HG03139 (cell line): ENCODE measurements around the gene RHOH.
"Not testable (repeated sequence)": the region's sequence is repeated elsewhere in the genome, so short reads cannot be mapped to it uniquely, and the experiment has no call there.

Source experiments
- ATAC-seq: cut with Tn5 transposase; IDR thresholded peaks from one replicate; pipeline ENCODE4 v1.9.1; 2021; ENCODE audit not compliant: unreplicated experiment

Gene RHOH

GRCh38 chr4:40256817-40257216 lies 60.0 kb downstream of the RHOH start:
- ATAC-seq: no peak

GRCh38 chr4:40258627-40259026 lies 61.8 kb downstream of the RHOH start:
- ATAC-seq: no peak

GRCh38 chr4:40261231-40262076 lies 64.6 kb downstream of the RHOH start:
- ATAC-seq: no peak

DNA sequence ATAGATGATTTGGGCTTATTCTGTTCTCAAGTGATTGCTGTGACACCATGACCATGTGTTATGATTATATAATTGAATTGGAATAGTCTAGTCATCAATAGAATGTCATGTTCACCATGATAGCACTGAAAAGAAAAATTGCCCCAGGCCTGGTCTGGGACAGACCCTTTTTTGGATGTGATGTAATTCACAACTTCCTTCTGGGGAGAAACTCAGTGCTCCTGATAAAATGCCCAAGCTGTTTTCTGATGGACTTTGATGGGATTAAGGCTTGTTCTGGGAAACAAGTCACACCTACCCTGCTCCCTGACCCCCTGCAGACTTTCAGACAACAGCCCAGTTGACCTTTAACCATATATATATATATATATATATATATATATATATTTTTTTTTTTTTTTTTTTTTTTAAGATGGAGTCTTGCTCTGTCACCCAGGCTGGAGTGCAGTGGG lies 65.3 kb downstream of the RHOH start:
- no peak for ATAC-seq

GRCh38 chr4:40262861-40263260 lies 66.0 kb downstream of the RHOH start:
- no peak for ATAC-seq

DNA sequence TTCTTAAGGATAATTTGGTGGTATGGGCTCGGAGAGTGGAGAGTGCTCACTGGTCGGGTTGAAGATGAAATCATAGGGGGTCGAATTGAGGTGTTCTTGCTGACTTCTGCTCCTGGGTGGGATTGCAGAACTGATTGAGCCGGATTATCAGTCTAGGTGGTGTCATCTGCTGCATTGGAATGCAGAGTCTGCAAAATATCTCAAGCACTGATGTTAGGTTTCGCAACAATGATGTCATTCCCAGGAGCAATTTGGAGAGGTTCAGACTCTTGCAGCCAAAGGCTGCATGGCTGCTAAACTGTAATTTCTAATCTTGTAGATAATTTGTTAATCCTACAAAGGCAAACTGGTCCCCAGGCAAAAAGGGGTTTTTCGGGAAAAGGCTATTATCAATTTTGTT lies 67.7 kb downstream of the RHOH start:
- ATAC-seq: no peak

- peak; percentile 77 for ATAC-seq
Observed at GRCh38 chr4:40264995-40265909, 68.4 kb downstream of the RHOH start.

DNA sequence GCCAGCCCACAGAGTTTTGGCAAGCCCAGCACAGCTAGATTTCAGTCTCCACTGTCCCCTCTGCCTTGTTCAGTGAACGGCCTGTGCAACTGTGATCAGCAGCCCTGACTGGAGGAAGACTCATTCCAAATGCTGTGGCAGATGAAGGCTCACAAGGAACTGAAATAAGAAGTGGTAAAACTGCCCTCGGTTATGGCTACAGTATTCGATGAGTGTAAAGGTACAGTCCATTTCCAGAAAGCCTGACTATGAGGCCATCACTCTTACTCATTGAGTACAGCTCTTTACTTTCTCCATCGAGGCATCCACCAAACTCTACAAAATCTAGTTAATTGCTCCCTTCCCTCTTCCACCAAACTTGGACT lies 69.1 kb downstream of the RHOH start:
- ATAC-seq: no peak

- no peak for ATAC-seq
Observed at GRCh38 chr4:40269133-40269532, 72.3 kb downstream of the RHOH start.

DNA sequence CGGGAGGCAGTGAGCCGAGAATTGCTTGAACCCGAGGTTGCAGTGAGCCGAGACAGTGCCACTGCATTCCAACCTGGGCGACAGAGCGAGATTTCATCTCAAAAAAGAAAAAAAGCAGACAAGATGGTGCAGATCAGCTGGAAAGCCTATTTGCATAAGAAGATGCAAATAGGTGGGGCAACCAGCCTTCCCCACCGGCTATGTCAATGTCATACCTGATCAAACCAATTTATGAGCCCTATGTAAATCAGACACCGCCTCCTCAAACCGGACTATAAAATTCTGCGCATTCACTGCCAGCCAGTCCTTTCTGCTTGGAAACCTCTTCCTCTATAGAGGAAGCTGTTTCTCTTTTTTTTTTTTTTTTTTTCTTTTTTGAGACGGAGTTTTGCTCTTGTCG lies 73.8 kb downstream of the RHOH start:
- ATAC-seq: no peak

DNA sequence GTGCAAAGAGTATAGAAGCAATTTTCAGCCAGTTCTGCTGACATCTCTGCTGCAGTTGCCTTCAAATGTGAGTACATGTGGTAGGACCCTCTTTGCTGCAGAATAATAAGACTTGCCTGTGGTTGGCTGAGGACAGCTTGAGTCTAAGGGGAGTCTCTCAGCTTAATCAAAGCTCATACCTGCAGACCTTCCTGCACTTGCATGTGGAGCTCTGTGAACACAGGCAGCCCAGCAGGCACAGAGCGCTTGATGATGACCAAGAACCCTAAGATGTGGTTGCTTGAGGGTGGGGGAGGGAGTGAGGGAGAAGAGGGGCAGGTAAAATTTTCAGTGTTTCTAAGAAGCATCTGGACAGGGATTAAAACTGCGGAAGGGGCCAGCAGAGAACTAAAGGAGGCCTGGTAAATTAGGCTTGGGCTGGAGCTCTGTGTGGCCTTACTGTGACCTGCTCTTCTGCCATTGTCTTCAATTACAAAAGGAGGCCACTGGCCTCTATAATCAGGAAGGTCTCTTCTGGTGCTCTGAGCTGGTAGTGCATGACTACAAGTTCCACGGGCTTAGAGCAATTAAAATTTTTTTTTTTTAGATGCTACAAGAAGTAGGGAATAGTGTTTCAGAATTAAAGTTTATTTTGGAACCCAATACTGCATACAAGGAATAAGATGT lies 78.4 kb downstream of the RHOH start:
- no peak for ATAC-seq

GRCh38 chr4:40276546-40276945 lies 79.7 kb downstream of the RHOH start:
- ATAC-seq: no peak

DNA sequence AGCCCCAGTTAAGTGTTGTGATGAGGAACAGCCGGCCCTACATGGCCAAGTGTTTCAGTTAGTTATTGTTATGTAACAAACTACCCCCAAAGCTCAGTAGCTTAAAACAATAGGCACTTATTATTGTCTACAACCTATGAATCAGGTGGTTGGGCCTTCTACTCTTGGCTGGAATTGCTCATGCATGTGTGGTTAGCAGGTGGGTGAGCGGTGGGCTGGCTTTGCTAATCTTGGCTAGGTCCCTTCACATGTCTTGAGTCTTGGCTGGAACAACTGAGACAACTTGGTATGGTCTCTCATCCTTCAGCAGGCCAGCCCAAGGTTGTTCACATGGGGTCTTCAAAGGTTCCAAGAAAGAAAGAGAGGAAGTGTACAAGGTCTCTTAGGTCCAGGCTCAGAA lies 83.8 kb downstream of the RHOH start:
- no peak for ATAC-seq

DNA sequence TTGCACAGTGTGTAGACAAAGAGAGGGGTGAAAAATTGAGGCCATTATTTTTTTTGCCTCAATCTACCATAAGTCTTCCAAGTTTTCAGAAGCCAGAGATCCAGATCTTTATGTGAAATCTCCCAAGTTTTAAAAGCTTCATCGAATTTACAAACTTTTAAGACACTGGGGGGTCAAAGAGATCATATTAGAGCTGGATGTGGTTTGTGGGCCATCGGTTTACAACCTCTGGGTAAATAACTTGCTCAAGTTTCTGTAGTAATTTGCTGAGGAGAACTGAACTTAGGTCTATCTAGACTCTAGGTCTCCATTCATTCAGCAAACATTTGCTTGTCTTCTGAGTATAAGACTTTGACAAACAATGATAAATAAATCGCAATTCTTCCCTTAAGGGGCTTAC lies 84.3 kb downstream of the RHOH start:
- ATAC-seq: no peak

GRCh38 chr4:40281913-40282312 lies 85.1 kb downstream of the RHOH start:
- no peak for ATAC-seq

DNA sequence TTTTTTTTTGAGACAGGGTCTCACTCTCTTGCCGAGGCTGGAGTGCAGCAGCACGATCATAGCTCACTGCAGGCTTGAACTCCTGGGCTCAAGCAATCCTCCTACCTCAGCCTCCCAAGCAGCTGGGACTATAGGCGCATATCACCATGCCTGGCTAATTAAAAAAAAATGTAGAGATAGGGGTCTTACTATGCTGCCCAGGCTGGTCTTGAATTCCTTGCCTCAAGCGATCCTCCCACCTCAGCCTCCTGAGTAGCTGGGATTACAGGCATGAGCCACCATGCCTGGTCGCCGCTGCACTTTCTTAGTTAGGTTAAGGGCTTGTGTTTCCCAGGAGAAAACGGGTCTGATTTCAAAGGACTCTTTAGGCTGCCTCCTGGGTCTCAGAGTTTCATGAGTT lies 86.0 kb downstream of the RHOH start:
- not testable (repeated sequence) for ATAC-seq

GRCh38 chr4:40283413-40283812 lies 86.6 kb downstream of the RHOH start:
- ATAC-seq: no peak

DNA sequence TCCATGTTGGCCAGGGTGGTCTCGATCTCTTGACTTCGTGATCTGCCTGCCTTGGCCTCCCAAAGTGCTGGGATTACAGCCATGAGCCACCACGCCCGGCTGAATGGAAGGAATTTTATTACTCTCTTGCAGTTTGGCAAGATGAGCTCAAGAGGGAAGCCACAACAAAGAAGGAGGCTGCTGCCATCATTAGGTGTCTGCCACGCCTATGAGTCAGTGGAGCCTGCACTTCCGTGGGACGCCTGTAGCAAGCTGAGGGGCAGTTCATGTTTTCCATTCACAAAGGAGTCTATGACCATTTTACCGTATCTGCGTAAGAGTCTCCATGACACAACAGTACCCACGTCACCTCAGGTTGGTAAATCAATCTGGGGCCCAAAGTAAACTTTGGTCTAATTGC lies 87.1 kb downstream of the RHOH start:
- no peak for ATAC-seq

DNA sequence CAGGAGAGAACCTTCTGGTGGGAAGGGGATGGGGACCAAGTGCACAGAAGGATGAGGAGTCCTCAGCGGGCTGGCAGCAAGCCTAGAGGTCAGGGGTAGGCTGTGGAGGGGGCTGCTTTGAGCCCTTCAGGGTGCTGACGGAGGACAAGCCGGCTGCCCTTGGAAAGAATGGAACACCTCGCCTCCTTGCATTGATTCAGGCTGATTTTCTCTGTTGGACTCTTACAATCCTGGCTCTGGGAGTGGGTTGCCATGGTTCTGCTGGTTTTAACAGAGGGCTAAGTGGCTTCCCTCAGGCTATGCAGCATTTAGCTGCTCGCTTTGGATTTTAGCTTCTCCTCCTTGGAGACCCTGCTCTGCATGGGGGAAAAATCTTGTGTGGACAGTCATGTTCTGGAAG lies 88.9 kb downstream of the RHOH start:
- ATAC-seq: no peak

DNA sequence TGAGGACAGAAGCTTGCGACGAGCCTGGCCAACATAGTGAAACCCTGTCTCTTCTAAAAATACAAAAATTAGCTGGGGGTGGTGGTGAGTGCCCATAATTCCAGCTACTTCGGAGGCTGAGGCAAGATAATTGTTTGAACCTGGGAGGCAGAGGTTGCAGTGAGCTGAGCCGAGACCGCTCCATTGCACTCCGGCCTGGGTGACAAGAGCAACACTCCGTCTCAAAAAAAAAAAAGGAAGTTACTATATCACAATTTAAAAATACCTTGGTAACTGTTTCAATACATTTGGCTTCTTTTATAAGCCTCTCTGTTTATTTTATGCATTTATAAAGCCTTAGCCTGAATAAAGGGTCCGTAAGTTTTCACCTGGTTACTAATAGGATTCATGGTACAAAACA lies 91.7 kb downstream of the RHOH start:
- ATAC-seq: no peak

GRCh38 chr4:40289366-40290188 lies 92.7 kb downstream of the RHOH start:
- ATAC-seq: no peak
